Lung (tissue), 12 donors: ENCODE data around the gene HAS3. TPM values are rescaled to one million over a fixed set of nuclear protein-coding genes. Genes with fewer than 3 reads are reported as not detected.

ENCODE experiments used
- ATAC-seq: fragments of 200-7000 bp; cut with Tn5 transposase; one replicate; pipeline ENCODE4 v1.9.1; 2020; ENCODE audit warnings: moderate number of reproducible peaks; ENCODE audit not compliant: insufficient read depth, low FRiP score
- DNase-seq, 3 donors: peaks; one replicate each; pipeline ENCODE4 v3.0.0-alpha.2; 2013 to 2017
- H3K27ac ChIP-seq, 2 donors: one replicate each; pipeline ENCODE4 v1.5.1; 2013; ENCODE audit warnings: mild to moderate bottlenecking in 2 of 2, moderate library complexity in 2 of 2, control low read depth in 1 of 2, inconsistent platforms in 1 of 2, low read depth in 1 of 2, low read length in 1 of 2
- H3K27me3 ChIP-seq, 3 donors: one replicate each; pipeline ENCODE4 v1.5.1; 2013; ENCODE audit warnings: low read length in 2 of 3; ENCODE audit not compliant: control insufficient read depth in 3 of 3, insufficient read depth in 3 of 3
- H3K36me3 ChIP-seq, 4 donors: one replicate each; pipeline ENCODE4 v1.5.1; 2013; ENCODE audit warnings: low read length in 4 of 4, mild to moderate bottlenecking in 1 of 4, moderate library complexity in 1 of 4; ENCODE audit not compliant: control insufficient read depth in 4 of 4, insufficient read depth in 4 of 4
- H3K4me1 ChIP-seq, 5 donors: one replicate each; pipeline ENCODE4 v1.5.1; 2013; ENCODE audit warnings: low read length in 5 of 5, mild to moderate bottlenecking in 2 of 5, moderate library complexity in 1 of 5; ENCODE audit not compliant: control insufficient read depth in 5 of 5, insufficient read depth in 5 of 5
- H3K4me3 ChIP-seq: one replicate; pipeline ENCODE4 v1.5.1; 2013; ENCODE audit warnings: mild to moderate bottlenecking, control low read depth, moderate library complexity
- H3K9ac ChIP-seq, 2 donors: one replicate each; pipeline ENCODE4 v1.5.1; 2013; ENCODE audit warnings: low read length in 2 of 2, control low read depth in 1 of 2; ENCODE audit not compliant: insufficient read depth in 1 of 2
- H3K9me3 ChIP-seq, 4 donors: one replicate each; pipeline ENCODE4 v1.5.1; 2013; ENCODE audit warnings: low read length in 3 of 4, mild to moderate bottlenecking in 1 of 4, moderate library complexity in 1 of 4; ENCODE audit not compliant: control insufficient read depth in 4 of 4, insufficient read depth in 3 of 4
- CTCF ChIP-seq: IDR thresholded peaks from 2 replicates; pipeline ENCODE4 v1.5.1; 2012; ENCODE audit warnings: mild to moderate bottlenecking; ENCODE audit errors: control extremely low read depth, extremely low read depth
- WGBS, 2 donors: extraction: QIAGEN DNeasy Blood & Tissue Kit; methylation state at CpG; one replicate each; pipeline ENCODE4 v1.1.7; 2013; 5-methylcytosine and 5-hydroxymethylcytosine counted together
- polyA plus RNA-seq, 2 donors: library from polyadenylated mRNA; stranded (reverse); fragments of 200-250 nt; gene quantifications; one replicate each; pipeline ENCODE4 v1.2.1, GENCODE V29; 2013
- total RNA-seq, 2 donors: library from RNA; depleted of rRNA in 1 of 2; stranded (reverse); fragments of >200 nt in 1 of 2; gene quantifications; one replicate each; pipeline ENCODE4 v1.2.1, GENCODE V29; 2014 to 2021
- donor health status: control.
- donor health status: control.
- donor health status: Bipolar disorder and iron deficiency.
- donor health status: healthy.
- donor health status: DM: yes; HTN: yes; CAD: no.

HAS3 gene
- total and polyA plus RNA-seq, 4 donors: 5.1 to 37.5 (median 19.0) TPM

- no peak for TF ChIP-seq CTCF
- peaks cover 0 to 24% (median 6%) of the 10 kb centered on the region in 5 donors for H3K4me1 ChIP-seq
- H3K9ac ChIP-seq: no peak overlapping the region
- H3K9me3 ChIP-seq: no peaks in the 10 kb centered on the region
- no peak overlapping the region for H3K27ac ChIP-seq
- DNase-seq (no peak), ATAC-seq (no peak)
- peaks cover 0 to 18% (median 8%) of the 10 kb centered on the region in 3 donors for H3K27me3 ChIP-seq
- 81 to 94% methylated on average over 7 of the region's 7 CpGs for WGBS, 2 donors
- peaks cover 0 to 29% (median 16%) of the 10 kb centered on the region in 4 donors for H3K36me3 ChIP-seq
- no peak overlapping the region for H3K4me3 ChIP-seq
Measured at GRCh38 chr16:69110406-69110805, 5.0 kb downstream of the HAS3 start.

GRCh38 chr16:69111216-69111875, 5.9 kb downstream of the HAS3 start:
- H3K36me3 ChIP-seq: peaks cover 0 to 33% (median 16%) of the 10 kb centered on the region in 4 donors
- H3K4me3 ChIP-seq: no peak overlapping the region
- WGBS, 2 donors: 73 to 78% methylated on average over 6 of the region's 6 CpGs
- H3K4me1 ChIP-seq: peaks cover 0 to 22% (median 6%) of the 10 kb centered on the region in 5 donors
- no peak overlapping the region for H3K9ac ChIP-seq
- H3K27ac ChIP-seq: no peak overlapping the region
- peaks cover 0 to 18% (median 8%) of the 10 kb centered on the region in 3 donors for H3K27me3 ChIP-seq
- no peak for TF ChIP-seq CTCF
- no peak for ATAC-seq
- H3K9me3 ChIP-seq: no peaks in the 10 kb centered on the region
- no peak for DNase-seq

GRCh38 chr16:69111876-69112230, 6.4 kb downstream of the HAS3 start:
- 74 to 90% methylated on average over 5 of the region's 5 CpGs for WGBS, 2 donors
- no peaks in the 10 kb centered on the region for H3K9me3 ChIP-seq
- no peak overlapping the region for H3K27ac ChIP-seq
- TF ChIP-seq CTCF: no peak
- H3K36me3 ChIP-seq: peaks cover 0 to 33% (median 18%) of the 10 kb centered on the region in 4 donors
- H3K4me3 ChIP-seq: no peak overlapping the region
- H3K27me3 ChIP-seq: peaks cover 0 to 16% (median 8%) of the 10 kb centered on the region in 3 donors
- H3K4me1 ChIP-seq: peaks cover 0 to 22% (median 6%) of the 10 kb centered on the region in 5 donors
- no peak for ATAC-seq
- H3K9ac ChIP-seq: no peak overlapping the region
- no peak for DNase-seq
